SK-N-SH treated with all-trans-retinoic acid at 6 μM for 48 hours (cell line): Measurements from ENCODE around the gene AKT3.
A peak's percentile ranks its signal among the peaks of the same experiment; 100 is the strongest.

Experiments
- ATAC-seq: fragments of 200-7000 bp; cut with Tn5 transposase; 3 replicates; pipeline ENCODE4 v1.9.1; 2020; ENCODE audit warnings: mild to moderate bottlenecking, moderate library complexity
- BACH2 ChIP-seq: fragments of 250-450 bp; sonication (Bioruptor Pico); IDR thresholded peaks from 2 replicates; pipeline ENCODE4 v1.9.0; 2021; ENCODE audit warnings: mild to moderate bottlenecking, borderline replicate concordance
- CREB5 ChIP-seq: fragments of 250-450 bp; sonication (Bioruptor Pico); IDR thresholded peaks from 2 replicates; pipeline ENCODE4 v1.5.1; 2020; ENCODE audit warnings: low read depth, mild to moderate bottlenecking, moderate library complexity
- CSDC2 ChIP-seq: fragments of 250-450 bp; sonication (Bioruptor Pico); IDR thresholded peaks from 2 replicates; pipeline ENCODE4 v1.5.0; 2020; ENCODE audit warnings: mild to moderate bottlenecking, moderate library complexity
- CSRNP3 ChIP-seq: fragments of 250-450 bp; sonication (Bioruptor Pico); IDR thresholded peaks from 2 replicates; pipeline ENCODE4 v1.5.1; 2021; ENCODE audit warnings: mild to moderate bottlenecking, moderate library complexity
- GLIS3 ChIP-seq: fragments of 250-450 bp; sonication (Bioruptor Pico); IDR thresholded peaks from 2 replicates; pipeline ENCODE4 v1.5.0; 2020; ENCODE audit warnings: mild to moderate bottlenecking, moderate library complexity
- POU6F1 ChIP-seq: fragments of 250-450 bp; sonication (Bioruptor Pico); IDR thresholded peaks from 2 replicates; pipeline ENCODE4 v1.8.0; 2021; ENCODE audit warnings: low read depth, mild to moderate bottlenecking, moderate library complexity, borderline replicate concordance
- PPARA ChIP-seq: fragments of 250-450 bp; sonication (Bioruptor Pico); IDR thresholded peaks from 2 replicates; pipeline ENCODE4 v1.5.0; 2020; ENCODE audit warnings: mild to moderate bottlenecking, borderline replicate concordance
- RARB ChIP-seq: fragments of 250-450 bp; sonication (Bioruptor Pico); IDR thresholded peaks from 2 replicates; pipeline ENCODE4 v1.8.0; 2021; ENCODE audit warnings: mild to moderate bottlenecking, moderate library complexity
- SNAI2 ChIP-seq: fragments of 250-450 bp; sonication (Bioruptor Pico); IDR thresholded peaks from 2 replicates; pipeline ENCODE4 v1.5.0; 2020; ENCODE audit warnings: mild to moderate bottlenecking, moderate library complexity
- TCF4 ChIP-seq: fragments of 250-450 bp; sonication (Bioruptor Pico); IDR thresholded peaks from 2 replicates; pipeline ENCODE4 v1.8.0; 2021; ENCODE audit warnings: mild to moderate bottlenecking, moderate library complexity, borderline replicate concordance
- TOX ChIP-seq: fragments of 250-450 bp; sonication (Bioruptor Pico); IDR thresholded peaks from 2 replicates; pipeline ENCODE4 v1.8.0; 2021; ENCODE audit warnings: mild to moderate bottlenecking, moderate library complexity, borderline replicate concordance
- TSHZ2 ChIP-seq: fragments of 250-450 bp; sonication (Bioruptor Pico); IDR thresholded peaks from 2 replicates; pipeline ENCODE4 v1.5.0; 2020; ENCODE audit warnings: mild to moderate bottlenecking, moderate library complexity
- ZC3H10 ChIP-seq: fragments of 250-450 bp; sonication (Bioruptor Pico); IDR thresholded peaks from 2 replicates; pipeline ENCODE4 v1.5.1; 2021; ENCODE audit warnings: mild to moderate bottlenecking, moderate library complexity
- ZFP30 ChIP-seq: fragments of 450-650 bp; formaldehyde crosslinking; IDR thresholded peaks from 2 replicates; pipeline ENCODE4 v1.5.0; 2022; ENCODE audit warnings: mild to moderate bottlenecking, moderate library complexity
- ZNF70 ChIP-seq: fragments of 450-650 bp; formaldehyde crosslinking; IDR thresholded peaks from 2 replicates; pipeline ENCODE4 v1.5.0; 2020; ENCODE audit warnings: mild to moderate bottlenecking, moderate library complexity
- ZNF8 ChIP-seq: fragments of 450-650 bp; formaldehyde crosslinking; IDR thresholded peaks from 2 replicates; pipeline ENCODE4 v1.5.0; 2020; ENCODE audit warnings: mild to moderate bottlenecking, moderate library complexity

AKT3 gene

GRCh38 chr1:243487649-243488227 lies 362.3 kb downstream of the AKT3 start:
- ATAC-seq: no peak
- TF ChIP-seq PPARA: no peak
- TF ChIP-seq POU6F1 (CRISPR knock-in tag): no peak
- no peak for TF ChIP-seq TCF4 (CRISPR knock-in tag)
- no peak for TF ChIP-seq GLIS3 (CRISPR knock-in tag)
- no peak for TF ChIP-seq TOX

- no peak for TF ChIP-seq ZC3H10 (CRISPR knock-in tag)
- no peak for TF ChIP-seq PPARA
- TF ChIP-seq POU6F1 (CRISPR knock-in tag): no peak
- TF ChIP-seq CREB5: no peak
- TF ChIP-seq ZFP30 (CRISPR knock-in tag): no peak
- TF ChIP-seq CSRNP3 (CRISPR knock-in tag): no peak
- TF ChIP-seq GLIS3 (CRISPR knock-in tag): no peak
- TF ChIP-seq SNAI2: no peak
- no peak for TF ChIP-seq TCF4 (CRISPR knock-in tag)
- no peak for ATAC-seq
Measured at GRCh38 chr1:243487036-243487648, 362.9 kb downstream of the AKT3 start.

GRCh38 chr1:243483952-243484351 lies 366.1 kb downstream of the AKT3 start:
- no peak for ATAC-seq
- TF ChIP-seq ZNF8 (CRISPR knock-in tag): no peak
- no peak for TF ChIP-seq RARB (CRISPR knock-in tag)
- no peak for TF ChIP-seq POU6F1 (CRISPR knock-in tag)
- TF ChIP-seq TCF4 (CRISPR knock-in tag): no peak
- TF ChIP-seq ZNF70 (CRISPR knock-in tag): no peak

- ATAC-seq: no peak
Measured at GRCh38 chr1:243483071-243483771, 366.8 kb downstream of the AKT3 start.

GRCh38 chr1:243482141-243483022 lies 367.7 kb downstream of the AKT3 start:
- no peak for TF ChIP-seq BACH2
- no peak for TF ChIP-seq GLIS3 (CRISPR knock-in tag)
- no peak for TF ChIP-seq POU6F1 (CRISPR knock-in tag)
- TF ChIP-seq TOX: no peak
- no peak for TF ChIP-seq TSHZ2 (CRISPR knock-in tag)
- no peak for TF ChIP-seq CSDC2 (CRISPR knock-in tag)
- peak; percentile 34; the same call in 2 of the 3 replicates for ATAC-seq

More at GRCh38 chr1:243483071-243483771, 366.8 kb downstream of the AKT3 start:
- TF ChIP-seq TOX: no peak
